CD4-positive, alpha-beta T cell treated with Interferon gamma for 1 hour (primary cell): Measurements from ENCODE around the gene GDF2.

Experiments
- DNase-seq: peaks from one replicate; pipeline ENCODE4 v3.0.0-alpha.2; 2020

GDF2 gene

GRCh38 chr10:47314416-47314970 lies 7.8 kb upstream of the GDF2 start:
- no peak for DNase-seq

- DNase-seq, result no peak
These were observed 6.8 kb upstream of the GDF2 start for GRCh38 chr10:47315421-47315820.

DNA sequence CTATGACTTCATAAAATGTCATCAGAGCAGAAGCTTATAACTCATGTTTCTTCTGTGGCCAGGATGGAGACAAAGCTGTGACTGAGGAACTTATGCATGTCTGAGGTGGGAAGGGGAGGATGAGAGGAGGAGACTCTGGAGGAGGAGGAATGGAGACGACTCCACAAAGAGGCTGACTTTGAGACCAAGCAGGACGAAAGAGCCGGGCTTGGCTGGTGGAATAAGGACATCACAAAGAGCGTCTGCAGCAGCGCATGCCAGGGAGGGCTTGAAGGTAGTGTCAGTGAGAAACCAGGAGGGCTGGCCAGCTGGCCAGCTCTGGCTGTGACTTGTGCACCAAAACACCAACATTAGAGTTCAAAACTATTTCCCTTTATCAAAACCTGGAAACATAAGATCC lies 6.1 kb upstream of the GDF2 start:
- DNase-seq, result no peak

DNA sequence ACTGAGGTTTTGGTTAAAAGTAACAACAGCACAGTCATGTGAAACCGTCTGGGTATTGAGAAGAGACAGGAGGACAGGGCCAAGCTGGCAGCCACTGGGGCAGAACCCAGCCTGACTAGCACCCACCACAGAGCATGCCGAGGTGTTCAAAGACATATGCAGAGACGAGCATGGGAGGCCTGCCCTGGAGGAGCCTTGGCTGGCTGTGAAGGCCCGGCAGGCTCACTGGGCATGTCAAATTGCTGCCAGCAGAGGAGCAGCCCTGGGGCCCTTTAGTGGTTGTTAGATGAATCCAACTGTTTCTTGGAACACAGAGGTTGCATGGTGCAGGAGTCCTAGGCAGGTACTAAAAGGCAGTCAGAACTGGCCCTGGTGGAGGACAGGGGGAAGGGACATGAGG lies 5.0 kb upstream of the GDF2 start:
- DNase-seq, result no peak

DNA sequence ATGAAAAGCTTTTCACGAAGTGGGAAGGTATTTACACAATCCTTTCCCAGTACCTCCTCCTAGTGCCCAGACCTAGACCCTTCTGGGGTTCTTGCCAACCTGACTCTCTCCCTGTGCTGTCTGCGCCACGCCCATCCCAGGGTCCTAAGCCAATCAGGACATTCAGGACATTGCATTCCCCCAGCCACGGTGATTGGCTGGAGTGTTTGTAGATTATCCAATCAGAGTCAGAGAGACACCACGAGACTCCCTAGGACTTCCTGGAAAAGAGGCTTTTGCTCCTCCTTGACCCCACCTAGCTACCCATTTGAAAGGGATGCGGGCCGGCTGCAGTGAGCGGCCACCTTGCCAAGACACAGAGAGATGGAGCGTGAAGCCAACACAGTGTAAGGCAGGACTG lies 3.5 kb upstream of the GDF2 start:
- no peak for DNase-seq

DNA sequence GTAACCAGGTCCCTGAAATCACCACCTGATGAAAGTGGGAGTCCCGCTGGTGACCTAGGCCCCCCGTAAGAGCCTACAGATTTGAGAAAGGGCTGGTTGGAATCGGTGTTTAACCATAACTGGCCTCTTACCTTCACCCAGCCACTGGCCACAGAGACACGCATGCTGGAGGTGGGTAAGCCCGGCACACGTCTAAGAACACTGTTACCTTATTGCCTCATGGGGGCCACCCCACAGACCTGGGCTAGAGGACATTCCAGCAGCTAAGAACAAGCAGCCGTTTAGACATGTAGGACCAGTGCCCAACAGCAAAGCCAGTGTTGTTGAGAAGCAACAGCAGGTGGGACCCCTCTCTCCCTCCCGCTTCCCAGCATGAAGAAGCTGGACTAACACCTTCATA lies 2.5 kb upstream of the GDF2 start:
- no peak for DNase-seq

DNA sequence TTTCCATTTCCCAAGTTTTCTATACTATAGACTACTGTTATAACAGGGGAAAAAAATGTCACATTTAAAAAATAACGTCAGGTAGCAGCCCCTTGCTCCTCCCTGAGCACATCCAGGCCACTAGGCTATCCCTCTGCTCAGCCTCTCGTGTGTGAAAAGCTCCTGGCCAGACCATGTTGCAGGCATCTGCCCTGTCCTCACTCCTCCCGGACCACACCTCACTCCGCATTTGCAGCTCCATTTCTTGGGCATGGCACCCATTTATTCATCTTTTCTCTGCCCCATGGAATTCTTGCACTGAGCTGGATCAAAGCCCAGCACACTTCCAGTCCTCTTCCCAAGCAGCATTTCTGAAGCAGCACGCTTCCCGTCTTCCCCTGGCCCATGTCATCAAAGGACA lies 1.4 kb upstream of the GDF2 start:
- no peak for DNase-seq

DNA sequence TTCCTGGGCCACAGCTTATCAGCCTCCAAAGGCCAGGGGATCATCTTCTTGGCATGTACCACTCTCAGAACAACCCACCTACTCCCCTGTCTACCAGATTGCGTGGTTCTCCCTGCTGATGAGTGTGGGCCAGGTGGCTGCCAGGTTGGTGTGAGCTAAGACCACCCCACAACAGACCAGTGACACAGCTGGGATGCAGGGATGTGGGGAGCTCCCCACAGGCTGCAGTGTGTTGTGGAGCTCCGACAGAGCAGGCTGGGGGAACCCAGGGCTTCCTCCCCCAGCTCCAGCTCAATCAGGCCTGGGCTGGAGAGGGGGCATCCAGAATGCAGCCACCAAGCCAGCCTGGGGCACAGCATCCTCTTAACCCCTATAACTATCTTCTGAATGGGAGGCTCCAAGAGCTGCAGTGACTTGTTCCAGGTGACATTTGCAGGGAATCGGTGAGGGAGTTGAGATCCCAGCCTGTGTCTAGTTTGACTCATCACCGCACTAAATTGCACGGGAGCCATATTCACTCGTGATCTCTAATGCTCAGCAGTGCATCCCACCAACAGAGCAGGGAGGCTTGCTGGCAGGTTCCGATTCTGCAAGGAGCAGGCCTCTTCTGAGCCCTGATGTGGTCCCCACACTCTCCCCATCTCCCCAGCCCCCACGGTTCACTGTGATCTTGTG lies 596 bp upstream of the GDF2 start:
- no peak for DNase-seq

DNA sequence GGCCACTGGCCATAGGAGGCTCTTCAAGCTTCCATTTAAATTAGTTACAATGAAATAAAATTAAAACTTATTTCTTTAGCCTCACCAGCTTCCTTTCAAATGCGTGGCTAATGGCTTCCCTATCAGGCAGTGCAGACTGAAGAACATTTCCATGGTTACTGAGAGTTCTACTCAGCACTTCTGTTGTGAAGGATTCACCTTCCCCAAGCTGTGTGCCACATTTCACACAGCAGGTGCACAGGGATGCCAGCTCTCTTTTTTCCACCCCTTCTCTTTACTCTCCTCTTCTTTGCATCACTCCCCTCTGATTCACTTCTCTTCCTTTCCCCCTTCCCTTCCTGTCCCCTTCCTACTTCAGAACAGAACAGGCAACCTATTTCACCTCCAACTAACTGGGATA lies 833 bp downstream of the GDF2 start:
- no peak for DNase-seq

GRCh38 chr10:47323636-47324296 lies 1.5 kb downstream of the GDF2 start:
- no peak for DNase-seq

- no peak for DNase-seq
These were observed 3.3 kb downstream of the GDF2 start for GRCh38 chr10:47325303-47326291.

DNA sequence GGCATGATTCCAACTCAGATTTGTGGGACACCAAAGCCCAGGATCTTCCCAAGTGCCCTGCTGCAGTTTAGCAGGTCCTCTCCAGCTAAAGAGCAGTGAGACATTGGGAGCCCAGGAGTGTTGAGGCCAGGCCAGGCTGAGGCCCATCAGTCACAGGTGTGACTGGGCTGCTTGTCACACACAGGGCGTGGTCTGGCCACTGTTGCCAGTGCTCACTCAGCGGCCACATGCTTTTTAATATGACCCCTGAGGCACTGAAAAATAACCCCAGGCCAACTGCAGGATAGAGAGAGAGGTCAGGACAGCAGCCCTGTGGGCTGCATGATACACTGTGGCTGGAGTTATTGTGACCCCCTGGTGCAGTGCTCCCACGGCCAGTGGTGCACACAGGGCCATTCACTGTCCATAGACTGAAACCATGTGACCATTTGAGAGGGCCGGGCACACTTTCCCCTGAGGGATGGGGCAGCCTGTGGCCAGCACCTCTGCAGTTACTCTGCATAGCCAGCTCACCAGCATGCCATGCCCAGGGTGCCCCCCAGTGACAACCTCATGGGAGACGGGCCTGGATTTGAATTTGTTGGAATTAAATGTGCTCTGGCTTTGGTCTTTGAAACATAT lies 4.2 kb downstream of the GDF2 start:
- no peak for DNase-seq

DNA sequence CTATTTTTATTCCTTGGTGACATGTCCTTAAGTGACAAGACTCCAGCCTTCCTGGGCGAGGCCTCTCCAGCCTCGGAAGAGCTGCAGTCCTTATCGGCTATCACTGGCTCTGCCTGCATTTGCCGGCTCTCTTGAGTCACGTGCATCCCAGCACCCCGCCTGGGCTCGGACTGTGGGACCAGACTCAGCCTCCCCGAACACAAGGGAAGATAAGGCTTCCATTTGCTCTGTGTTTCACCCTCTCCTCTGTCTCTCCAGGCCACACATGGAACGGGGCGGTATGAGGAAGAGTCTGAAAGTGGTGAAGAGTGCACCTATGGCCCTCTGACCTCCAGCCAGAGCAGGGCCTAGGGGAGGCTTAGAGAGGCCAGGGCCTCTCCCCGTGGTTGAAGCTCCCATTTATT lies 4.7 kb downstream of the GDF2 start:
- no peak for DNase-seq

DNA sequence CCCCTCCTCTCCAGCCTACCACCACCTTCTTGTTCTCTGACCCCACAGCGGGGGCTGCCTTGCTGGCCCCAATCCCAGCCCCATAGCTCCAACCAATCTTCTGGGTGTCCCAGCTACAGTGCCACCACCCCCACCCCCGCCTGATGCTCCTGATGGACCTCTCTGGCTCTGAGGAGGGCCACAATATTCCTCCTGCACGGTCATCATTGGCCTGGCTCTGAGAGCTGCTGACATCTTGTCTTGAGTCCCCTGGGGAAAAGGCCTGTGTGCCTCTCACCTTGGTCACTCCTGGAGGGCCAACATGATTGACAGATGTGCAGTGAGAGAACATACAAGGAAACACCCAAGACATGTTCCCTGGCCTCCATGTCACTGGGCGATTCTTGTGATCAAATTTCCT lies 7.6 kb downstream of the GDF2 start:
- DNase-seq, result no peak

GRCh38 chr10:47330366-47330765 lies 8.1 kb downstream of the GDF2 start:
- DNase-seq, result no peak

- no peak for DNase-seq
These were observed 8.6 kb downstream of the GDF2 start for GRCh38 chr10:47330804-47331203.

DNA sequence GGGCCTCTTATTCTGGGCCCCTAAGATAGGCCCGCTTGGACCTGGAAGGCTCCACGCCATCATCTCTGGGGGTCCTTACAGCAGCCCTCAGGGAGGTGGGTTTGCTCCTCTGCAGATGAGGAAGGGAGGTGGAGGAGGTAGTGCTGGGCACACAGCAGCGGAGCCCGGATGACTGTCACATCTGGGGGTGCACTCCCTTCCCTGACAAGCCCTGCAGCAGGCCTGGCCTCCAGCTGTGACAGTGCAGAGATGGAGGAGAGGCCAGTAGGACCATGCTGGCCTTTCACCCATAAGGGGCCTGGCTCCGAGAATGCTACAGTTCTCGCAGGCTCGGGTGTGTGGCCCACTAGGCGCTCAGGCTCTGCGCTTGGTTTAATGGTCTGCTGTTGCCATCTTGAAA lies 9.2 kb downstream of the GDF2 start:
- DNase-seq, result no peak

DNA sequence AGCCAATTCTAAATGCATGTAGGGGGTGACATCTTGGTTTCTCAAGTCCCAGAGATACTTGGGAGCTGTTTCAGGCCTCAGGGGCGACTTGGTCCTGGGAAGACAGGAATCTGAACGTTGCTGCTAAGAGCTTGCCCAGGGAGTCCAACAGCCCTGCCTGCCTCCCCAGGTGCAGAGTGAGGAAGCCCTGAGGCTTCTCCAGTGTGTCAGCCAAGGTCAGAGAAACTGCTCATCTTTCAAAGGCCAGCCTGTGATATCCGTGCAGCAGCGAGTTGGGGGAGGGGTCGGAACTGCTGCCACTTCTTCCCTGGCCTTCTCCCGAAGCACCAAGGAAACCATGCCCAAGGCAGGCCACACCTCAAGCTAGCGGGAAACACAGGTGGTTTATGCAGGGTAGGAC lies 9.7 kb downstream of the GDF2 start:
- DNase-seq, result no peak

GRCh38 chr10:47332371-47332770 lies 10.1 kb downstream of the GDF2 start:
- no peak for DNase-seq

DNA sequence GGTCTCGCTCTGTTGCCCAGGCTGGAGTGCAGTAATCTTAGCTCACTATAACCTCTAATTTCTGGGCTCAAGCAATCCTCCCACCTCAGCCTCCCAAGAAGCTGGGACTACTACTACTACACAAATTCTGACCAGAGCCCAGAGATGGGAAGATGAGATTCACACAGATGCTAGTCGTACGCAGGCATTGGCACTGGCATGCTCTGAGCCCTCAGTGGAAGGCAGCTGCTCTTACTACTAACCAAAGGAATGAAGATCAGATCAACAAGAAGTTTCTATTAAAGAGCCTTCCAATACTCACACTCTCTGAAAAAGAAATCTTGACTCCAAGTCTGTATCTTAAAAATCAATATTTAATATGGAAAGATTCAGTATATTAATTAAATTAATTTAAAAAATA lies 10.7 kb downstream of the GDF2 start:
- DNase-seq, result no peak

DNA sequence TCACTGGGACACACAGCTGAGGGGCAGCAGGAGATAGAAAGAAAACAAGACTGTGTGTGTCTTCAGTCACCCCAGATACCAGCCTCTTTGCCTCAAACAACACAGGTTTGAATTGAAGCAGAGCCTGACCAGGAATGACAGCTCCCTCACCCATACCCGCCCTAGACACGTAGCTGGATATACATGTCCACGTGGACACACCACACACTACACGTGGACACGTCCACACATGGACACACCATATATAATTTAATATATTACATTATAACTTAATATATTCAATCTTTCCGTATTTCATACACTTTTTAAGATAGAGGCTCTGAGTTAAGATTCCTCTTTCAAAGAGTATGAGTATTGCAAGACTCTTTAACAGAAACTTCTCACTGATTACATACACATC lies 11.3 kb downstream of the GDF2 start:
- DNase-seq, result no peak

DNA sequence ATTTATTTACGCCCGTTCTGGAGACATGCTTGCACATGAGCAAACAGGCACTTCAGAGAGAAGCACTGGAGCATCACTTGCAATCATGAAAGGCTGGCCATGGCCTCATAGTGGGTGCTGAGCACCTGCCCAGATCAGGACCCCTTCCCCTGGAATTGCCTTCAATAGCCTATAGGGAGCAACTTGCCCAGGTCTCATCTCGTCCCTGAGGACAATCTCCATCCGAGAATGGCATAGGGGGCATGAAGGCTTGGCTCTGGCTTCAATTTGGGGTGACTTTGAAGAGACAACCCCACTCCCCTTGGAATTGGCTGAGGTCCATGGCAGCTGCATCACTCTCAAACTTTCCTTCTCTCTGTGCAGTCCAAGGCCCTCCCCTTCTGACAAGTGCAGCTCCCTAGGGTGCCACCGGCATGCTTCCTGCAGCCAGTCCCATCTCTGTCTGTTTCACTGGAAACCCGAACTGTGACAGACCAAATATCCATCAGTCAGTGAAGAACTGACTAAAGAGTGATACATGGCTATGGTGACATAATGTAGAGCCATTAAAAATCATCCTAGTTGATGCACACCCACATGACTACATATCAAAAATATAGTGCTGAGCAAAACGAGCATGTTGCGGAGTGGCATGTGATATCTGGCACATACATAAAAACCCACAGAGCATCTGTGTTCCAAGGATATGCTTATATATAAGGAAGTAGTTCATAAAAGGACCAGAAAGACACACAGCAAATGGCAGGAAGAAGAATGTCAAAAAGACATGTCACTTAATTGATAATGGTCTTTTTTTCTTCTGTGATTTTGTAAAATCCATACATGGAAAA lies 12.4 kb downstream of the GDF2 start:
- DNase-seq, result no peak
